HCEC 1CT (cell line): Measurements from ENCODE around the gene PTH1R.

ENCODE experiments used
- DNase-seq: peaks from one replicate; pipeline ENCODE4 v3.0.0-alpha.2; 2017

Gene PTH1R

GRCh38 chr3:46884427-46884826 lies 6.9 kb downstream of the PTH1R start:
- no peak for DNase-seq

DNA sequence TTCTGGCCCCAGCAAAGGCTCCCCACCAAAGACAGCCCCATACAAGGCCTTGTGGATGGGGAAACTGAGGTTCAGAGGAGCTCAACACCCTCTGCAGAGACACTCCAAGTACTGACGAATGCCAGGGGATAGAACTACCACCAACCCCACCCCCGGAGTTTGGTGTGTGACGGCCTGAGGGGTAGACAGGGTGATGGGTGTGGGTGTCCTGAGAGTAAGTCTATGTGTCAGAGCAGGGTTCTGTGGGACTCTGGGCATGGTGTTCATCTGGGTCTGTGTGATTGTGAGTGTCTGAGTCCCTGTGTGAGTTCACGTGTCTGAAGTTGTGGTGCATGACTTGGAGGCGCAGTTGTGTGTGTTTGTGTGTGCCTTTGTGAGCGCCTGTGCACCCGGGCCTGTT lies 7.4 kb downstream of the PTH1R start:
- no peak for DNase-seq

DNA sequence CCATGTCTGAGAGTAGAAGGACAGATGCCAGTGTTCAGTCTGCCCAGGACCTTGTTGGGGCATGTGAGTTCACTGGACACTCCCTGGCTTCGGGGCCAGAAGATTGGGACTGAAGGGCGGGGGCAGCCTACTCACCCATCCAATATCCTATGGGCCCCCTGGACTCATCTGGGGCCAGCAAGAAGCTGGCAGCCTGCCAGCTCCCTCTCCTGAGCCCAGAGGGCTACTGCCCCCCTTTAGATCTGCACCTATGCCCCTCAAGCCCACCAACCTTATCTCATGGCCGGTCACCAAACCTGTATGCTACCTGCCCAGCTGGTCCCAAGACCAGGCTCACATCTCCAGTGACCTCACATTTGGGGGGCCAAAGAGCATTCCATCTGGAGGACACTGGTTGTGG lies 8.1 kb downstream of the PTH1R start:
- DNase-seq = no peak

DNA sequence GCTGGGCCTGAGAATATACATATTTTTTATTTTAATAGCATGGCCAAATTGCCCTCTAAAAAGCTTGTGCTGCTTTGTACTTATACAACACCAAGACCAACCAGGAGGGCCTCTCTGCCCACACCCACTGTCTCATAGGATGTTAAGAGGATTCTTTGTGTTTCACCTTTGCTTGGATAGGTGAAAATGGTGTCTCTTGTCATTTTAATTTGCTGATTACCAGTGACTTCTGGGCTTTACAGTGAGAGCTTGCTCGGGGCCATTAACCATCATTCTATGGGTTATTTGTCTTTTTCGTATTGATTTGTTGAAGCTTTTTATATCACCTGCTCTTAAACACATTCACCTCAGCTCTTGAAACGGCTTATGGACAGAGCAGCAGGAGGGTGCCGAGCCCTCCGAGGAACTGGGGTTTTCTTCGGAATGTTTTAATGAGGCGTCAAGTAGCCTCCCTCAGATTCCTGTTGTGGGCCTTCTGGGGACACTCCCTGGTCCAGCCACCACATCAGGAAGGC lies 10.5 kb downstream of the PTH1R start:
- DNase-seq = no peak

DNA sequence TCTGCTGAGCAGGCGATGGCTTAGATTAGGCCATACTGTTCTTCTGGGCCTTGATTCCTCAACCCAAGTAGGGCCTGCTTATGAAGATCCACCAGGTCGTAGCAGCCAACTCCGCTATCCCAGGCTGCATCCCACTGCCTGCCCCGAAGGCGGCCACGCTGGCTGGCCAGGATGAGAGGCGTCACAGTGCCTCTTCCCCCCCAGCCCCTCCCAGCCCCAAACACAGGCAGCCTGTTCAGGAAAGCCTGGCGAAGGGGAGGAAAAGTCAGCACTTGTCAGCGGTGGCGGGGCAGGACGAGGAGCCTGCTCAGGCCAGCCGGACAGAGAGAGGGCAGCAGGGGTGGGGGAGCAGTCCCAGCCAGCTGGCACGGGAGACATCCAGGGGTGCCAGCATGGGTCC lies 11.2 kb downstream of the PTH1R start:
- DNase-seq = no peak

DNA sequence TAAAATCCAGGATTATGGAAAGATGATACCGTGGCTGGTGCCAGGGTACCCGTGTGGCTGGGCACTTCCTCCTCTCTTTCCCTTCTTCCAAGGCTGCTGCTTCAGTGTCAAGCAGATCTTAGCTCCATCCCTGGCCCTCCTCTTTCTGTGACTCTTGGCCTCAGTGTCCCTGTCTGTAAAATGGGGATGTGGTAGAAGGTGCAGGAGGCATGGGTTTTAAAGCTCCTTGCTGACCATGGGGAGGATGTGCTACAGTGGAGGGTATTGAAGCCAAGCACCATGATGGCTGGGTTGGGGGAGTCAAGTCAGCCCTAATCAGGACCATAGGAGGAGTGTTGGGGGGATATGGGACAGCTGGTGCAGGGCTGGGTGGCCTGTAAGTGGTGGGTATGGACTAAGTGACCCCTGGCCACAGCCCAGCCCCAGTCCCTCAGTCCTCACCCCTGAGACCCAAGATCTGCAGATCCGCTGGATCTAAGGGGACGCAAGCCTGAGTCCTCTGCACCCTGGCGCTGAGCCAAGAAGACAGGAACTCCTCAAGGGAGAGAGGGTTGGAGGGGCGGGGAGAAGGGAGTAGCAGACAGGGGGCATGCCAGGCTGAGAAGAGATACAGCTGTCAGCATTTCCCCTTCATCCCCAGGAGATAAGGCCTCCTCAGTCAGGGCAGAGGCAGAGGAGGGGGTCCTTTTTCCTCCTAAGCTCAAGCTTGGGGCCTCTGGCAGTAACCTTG lies 12.0 kb downstream of the PTH1R start:
- DNase-seq = no peak

- DNase-seq = no peak
These were observed 12.6 kb downstream of the PTH1R start for GRCh38 chr3:46890132-46890531.

GRCh38 chr3:46891132-46891531 lies 13.6 kb downstream of the PTH1R start:
- no peak for DNase-seq

DNA sequence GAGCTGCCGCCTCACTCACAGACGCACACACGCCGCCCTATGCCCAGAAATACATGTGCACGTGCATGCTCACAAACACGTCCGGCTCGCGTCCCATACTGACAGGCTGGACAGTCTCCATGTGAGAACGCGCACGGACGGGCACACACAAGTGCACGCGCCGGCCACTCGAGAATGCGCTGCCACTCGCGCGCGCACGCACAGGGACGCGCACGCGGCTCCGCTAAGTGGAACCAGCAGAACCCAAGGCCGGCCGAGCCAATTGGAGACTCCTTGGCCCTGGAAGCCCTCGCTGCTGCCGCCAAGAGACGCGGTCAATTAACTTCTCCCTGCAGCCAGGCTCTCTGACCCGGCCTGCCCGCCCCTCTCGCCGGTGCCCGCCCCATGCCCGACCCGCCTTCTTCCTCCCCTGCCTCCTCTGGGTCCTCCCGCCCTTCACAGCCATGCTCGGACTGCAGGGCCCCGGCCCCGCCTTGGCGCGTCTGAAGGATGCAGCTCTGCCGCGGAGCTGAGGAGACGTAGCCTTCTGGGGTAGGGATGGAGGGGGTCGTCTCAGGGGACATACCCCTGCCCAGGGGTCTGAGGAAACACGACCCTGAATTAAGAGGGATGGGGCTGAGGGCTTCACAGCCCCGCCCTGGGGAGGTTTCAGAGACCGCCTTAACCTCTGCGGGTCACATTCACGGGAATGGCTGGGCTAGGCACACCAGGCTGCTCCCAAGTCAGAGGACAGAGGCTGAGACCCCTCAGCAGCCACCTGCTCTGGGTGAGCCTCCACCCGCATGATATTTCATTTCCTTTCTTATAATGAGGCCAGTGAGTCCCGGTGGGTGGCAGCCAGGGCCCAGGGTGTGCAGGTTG lies 15.0 kb downstream of the PTH1R start:
- DNase-seq = peak; percentile 56

DNA sequence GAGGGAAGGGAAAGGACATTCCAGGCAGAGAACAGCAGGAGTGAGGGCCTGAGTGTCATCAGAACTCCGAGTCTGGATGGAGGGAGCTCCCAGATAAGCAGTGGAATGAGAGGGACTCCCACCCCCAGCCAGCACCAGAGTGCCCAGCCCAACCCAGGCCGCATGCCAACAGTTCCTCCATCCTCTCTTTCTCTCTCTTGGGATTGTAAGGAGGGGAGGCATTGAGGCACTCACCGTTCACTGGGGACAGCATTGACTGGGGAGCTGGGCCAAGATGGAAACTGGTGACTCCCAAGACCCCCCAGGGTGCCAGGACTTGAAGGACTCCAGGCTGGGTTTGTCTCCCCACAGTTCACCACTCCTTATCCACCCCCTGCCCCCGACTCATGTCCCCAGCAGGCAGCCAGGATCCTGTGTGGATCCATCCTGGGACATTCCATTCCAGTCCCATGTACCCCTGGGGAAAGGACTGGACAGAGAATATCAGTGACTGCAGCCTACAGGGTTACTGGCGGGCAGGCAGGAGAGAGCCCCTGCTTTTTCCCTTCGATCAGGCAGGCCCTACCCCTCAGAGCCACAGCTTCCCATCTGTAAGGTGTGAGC lies 15.7 kb downstream of the PTH1R start:
- no peak for DNase-seq

DNA sequence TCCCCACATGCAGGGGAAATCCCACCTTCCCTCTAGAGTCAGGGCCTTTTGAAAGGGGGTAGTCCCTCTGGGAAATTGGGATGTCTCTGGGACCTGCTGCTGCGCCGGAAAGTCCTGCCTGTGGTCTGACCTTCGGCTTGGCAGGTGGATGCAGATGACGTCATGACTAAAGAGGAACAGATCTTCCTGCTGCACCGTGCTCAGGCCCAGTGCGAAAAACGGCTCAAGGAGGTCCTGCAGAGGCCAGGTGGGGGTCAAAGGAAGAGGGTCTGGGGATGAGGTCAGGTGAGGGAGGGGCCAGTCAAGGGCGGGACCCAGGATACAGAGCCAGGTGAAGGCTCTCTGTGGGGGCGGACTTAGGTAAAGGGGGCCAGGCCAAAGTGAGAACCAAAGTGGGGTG lies 16.2 kb downstream of the PTH1R start:
- no peak for DNase-seq

- no peak for DNase-seq
These were observed 16.7 kb downstream of the PTH1R start for GRCh38 chr3:46894256-46894655.

DNA sequence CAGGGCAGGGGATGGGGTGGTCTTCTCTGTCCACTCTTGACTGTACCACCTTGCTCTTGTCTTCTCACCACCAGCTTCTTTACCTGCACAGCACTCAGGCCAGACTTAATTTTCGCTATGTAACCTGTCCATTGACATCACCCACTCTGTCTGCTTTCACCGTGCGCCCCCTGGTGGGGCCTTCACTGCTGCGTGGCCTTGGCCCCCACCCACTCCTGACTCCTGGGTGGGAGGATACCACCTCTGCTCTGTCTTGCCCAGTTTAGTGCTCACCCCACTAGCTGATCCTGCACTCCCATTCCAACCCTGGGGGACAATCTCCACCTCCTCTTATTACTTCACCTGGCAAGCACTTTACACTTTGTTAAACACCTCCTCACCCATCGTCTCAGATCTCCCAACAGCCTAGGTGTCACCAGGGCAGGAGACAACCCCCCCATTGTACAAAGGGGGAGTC lies 17.7 kb downstream of the PTH1R start:
- DNase-seq = peak; percentile 25

- DNase-seq = no peak
These were observed 18.2 kb downstream of the PTH1R start for GRCh38 chr3:46895761-46896160.

GRCh38 chr3:46896386-46896785 lies 18.9 kb downstream of the PTH1R start:
- no peak for DNase-seq

DNA sequence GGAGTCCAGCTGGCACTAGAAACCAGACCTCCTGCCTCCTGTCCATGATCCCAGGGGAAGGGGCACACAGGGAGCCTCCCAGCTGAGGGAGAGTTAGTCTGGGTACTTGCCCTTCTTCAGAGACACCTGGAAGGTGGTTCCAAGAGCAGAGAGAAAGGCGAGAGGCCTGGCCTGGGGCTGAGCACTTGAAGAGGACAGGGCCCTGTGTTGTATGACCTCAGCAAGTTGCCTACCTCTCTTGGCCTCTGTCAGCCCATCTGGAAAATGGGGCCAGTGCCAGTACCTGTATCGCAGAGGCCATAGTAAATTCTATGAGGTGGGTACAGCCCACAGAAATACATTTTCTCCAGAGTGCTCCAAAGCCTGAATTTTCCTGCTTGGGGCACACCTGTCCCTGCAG lies 19.5 kb downstream of the PTH1R start:
- no peak for DNase-seq

DNA sequence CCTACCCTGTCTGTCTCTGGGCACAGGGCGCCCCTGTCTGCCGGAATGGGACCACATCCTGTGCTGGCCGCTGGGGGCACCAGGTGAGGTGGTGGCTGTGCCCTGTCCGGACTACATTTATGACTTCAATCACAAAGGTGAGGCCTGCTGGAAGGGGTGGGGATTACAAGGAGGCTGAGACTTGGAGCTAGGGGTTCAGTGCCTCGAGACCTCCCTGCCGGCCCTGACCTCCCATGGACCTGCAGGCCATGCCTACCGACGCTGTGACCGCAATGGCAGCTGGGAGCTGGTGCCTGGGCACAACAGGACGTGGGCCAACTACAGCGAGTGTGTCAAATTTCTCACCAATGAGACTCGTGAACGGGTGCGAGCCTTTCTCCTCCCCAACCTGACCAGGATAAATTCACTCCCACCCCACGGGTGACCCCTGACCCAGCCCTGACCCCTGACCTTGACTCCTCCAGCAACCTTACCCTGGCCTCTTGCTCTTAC lies 20.4 kb downstream of the PTH1R start:
- no peak for DNase-seq

DNA sequence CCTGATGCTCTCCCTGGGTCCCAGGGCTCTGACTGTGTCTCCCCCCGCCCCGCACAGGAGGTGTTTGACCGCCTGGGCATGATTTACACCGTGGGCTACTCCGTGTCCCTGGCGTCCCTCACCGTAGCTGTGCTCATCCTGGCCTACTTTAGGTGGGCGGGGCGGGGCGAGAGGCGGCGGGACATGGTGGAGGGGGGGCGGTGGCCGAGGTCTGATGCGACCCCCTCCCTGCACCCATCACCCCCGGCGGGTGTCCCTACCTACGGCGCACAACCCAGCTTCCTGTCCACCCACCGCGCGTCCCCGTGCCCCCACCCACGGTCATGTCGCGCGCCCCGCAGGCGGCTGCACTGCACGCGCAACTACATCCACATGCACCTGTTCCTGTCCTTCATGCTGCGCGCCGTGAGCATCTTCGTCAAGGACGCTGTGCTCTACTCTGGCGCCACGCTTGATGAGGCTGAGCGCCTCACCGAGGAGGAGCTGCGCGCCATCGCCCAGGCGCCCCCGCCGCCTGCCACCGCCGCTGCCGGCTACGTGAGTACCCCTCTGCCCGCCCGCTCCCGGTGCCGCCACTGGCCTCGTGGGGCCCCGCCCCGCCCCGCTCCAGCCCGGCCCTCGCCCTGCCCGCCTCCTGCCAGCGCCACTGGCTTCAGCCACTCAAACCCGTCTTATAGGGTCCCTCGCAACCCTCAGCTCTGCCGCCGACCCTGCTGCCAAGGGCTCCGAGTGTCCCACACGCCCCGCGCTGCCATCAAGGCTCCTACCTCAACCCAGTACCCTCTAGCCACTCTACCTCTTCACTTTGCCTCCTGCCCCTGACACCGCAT lies 21.0 kb downstream of the PTH1R start:
- DNase-seq = no peak

- no peak for DNase-seq
These were observed 21.9 kb downstream of the PTH1R start for GRCh38 chr3:46899151-46900006.

DNA sequence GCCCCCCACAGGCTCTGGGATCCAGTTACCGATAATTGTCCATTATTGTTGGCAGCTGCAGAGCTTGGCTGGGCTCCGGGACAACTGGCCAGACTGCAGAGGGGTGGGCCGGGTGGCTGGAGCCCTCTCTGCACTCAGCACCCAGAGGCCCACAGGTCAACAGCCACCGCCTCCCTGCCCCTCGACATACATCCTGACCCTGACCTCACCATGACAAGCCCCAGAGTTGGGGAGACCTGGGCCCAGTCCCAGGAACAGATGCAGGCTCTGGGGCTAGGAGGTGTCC lies 22.4 kb downstream of the PTH1R start:
- no peak for DNase-seq

- DNase-seq = no peak
These were observed 22.8 kb downstream of the PTH1R start for GRCh38 chr3:46900356-46900755.

DNA sequence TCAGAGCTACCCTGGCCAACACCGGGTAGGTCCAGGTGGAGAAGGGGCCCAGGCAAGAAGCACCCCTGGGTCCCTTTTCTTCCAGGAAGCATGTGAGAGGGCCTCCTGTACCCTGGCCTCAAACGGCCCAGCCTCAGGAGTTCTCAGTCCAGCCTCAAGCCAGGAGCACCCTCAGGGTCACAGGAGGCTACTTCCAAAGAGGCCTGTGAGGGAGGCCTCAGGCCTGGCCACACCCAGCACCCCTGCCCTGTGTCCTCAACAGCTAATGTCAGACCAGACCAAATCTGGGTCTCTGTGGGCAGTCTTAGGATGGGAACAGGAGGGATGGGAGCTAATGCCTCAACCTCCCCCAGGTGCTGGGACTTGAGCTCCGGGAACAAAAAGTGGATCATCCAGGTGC lies 23.5 kb downstream of the PTH1R start:
- no peak for DNase-seq
